Measurements from ENCODE around the gene SYNPO2L.

The SYNPO2L gene

GRCh38 chr10:73601486-73601921 lies 54.3 kb downstream of the SYNPO2L start:
- DNase-seq = no peak

GRCh38 chr10:73597346-73597745 lies 58.5 kb downstream of the SYNPO2L start:
- no peak for DNase-seq

Data from activated CD8-positive, alpha-beta memory T cell treated with anti-CD3 and anti-CD28 coated beads, Interleukin-2, amount 50 U/mL, for 4 hours (primary cell).